GM04503 (cell line): ENCODE data around the gene WDR45.
A peak's percentile ranks its signal among the peaks of the same experiment; 100 is the strongest.
"Not testable (repeated sequence)": the region's sequence is repeated elsewhere in the genome, so short reads cannot be mapped to it uniquely, and the experiment has no call there.

ENCODE experiments used
- DNase-seq: peaks from one replicate; pipeline ENCODE4 v3.0.0-alpha.2; 2012; ENCODE audit warnings: low read depth

WDR45 gene

GRCh38 chrX:49079489-49080428 is at the start of gene WDR45:
WDR45 (minus strand) TSS chrX:49079887; CDS start chrX:49078095, 1,792 bp downstream.
- DNase-seq, result peak; percentile 32

- DNase-seq, result no peak
Measured at GRCh38 chrX:49129427-49129826, 49.7 kb upstream of the WDR45 start.

- DNase-seq, result not testable (repeated sequence)
Measured at GRCh38 chrX:49127742-49128258, 48.1 kb upstream of the WDR45 start.

DNA sequence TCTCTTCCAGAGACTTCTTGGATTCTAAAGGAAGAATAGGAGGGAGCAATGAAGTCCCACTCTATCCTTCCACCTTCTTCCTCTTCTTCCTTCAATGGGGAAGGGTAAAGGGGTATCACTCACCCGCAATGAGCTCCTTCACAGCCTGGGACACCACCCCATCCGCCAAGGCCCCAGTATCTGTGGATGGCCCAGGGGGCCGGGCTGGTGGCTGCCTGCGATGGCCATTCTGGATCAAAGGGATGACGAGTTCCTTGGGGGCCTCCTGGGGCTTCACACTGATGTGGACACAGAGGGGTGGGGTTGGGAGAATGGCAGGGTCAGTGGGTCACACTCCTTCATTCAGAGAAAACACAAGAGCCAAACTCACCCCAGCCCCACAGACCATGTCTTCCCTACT is 42.8 kb upstream of the WDR45 start:
- no peak for DNase-seq

GRCh38 chrX:49120091-49120490 is 40.4 kb upstream of the WDR45 start:
- DNase-seq, result no peak

GRCh38 chrX:49117581-49117980 is 37.9 kb upstream of the WDR45 start:
- DNase-seq, result no peak

DNA sequence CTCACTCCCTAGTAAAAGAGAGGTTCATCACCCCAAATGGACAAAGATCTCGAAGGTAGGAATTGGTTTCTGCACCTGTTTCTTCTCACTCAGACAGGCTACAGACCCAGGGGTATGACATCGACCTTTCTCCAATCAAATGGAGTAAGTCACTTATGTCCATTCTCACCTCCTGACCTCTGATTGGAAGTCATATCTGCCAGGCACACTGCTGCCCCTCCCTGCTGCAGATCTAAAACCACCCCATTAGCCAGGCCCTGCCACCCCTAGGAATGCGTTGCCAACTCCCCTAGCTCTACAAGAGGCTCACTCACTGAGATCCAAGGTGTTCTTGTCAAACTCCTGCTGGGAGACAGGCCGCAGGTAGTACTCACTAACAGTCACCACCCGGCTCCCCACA is 37.0 kb upstream of the WDR45 start:
- no peak for DNase-seq

DNA sequence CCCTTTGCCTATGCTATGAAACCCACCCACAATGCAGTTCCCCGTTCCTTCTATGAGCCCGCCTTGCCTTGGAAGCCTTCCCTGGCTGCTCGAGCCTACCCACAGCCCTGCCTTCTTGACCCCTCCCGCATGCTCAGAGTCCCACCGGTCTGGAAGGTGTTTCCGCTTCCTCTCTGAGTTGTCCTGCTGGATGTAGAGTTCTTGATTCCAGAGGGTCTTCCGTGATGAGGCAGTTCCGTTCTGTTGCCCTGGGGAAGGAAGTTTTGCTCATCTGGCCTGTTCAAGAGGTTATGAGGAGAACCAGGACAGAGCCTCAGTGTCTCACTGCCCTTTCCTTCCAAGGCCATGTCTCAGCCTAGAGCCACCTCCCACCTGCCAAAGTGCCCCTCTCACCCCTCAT is 36.4 kb upstream of the WDR45 start:
- DNase-seq, result no peak

DNA sequence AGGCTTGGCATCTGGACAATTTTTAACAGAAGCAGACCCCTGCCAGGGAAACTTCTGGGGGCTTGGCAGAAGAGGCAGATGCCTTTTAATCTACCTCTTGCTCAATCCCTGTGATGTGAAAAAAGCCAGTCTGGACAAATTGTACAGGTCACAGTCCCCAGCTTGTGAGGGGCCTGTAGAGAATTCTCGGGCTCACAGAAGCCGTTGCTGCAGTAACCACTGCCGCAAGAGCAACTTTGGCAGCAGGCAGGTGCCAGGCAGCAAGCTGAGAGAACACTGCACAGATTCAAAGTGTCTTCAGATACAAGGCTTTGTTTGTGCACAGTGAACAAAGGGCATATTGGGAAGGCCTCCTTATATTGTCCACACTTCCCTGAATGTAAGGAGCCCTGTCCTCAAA is 32.1 kb upstream of the WDR45 start:
- DNase-seq, result no peak

- DNase-seq, result no peak
Measured at GRCh38 chrX:49110417-49110816, 30.7 kb upstream of the WDR45 start.

- DNase-seq, result no peak
Measured at GRCh38 chrX:49108641-49109040, 29.0 kb upstream of the WDR45 start.

DNA sequence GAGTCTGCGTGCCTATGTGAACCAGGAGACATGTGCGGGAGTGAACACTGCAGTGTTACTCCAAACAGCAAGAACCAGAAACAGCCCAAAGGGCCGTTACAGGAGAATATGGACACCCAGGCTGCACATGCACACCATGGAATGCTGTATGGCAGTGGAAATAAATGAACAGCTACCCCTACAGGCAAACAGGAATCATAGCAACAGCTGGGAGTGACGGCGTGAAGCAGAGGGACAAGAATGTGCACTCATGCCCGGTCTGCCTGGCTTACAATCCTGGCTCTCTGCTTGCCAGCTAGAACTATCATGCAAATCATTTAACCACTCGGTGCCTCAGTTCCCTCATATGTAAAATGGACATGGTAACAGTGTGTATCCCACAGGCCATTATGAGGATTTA is 27.2 kb upstream of the WDR45 start:
- DNase-seq, result peak; percentile 5

DNA sequence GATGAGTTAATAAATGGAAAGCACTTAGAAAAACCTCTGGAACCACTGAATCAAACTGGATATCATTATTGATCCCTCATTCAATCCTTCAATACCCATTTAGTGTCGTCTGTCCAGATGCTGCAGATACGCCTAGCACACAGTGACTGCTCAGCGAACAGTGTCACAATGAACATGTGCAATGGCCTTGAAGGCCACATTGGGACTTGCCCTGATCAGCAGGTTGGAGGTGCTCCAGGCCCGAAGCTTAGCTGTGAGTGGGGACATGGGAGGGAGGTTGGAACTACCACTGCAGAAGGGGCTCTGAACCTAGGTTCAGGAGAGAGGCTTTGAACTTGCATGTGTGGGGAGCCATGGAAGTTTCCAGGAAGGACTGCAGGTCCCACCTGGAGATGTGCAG is 26.6 kb upstream of the WDR45 start:
- DNase-seq, result no peak

DNA sequence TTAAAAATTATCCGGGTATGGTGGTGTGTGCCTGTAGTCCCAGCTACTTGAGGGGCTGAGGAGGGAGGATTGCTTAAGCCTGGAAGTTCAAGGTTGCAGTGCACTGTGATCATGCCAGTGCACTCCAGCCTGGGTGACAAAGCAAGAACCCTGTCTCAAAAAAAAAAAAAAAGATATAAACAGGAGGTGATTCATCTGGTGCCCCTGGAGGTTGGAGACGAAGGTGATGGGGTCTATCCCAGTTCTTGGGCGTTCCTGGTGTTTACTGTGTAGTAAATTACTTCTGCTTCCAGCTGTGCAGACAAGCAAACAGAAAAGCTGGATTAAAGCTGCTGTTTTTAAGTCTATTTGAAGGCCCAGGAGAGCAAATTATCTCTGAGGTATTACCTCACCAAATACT is 23.9 kb upstream of the WDR45 start:
- no peak for DNase-seq

GRCh38 chrX:49102190-49102589 is 22.5 kb upstream of the WDR45 start:
- no peak for DNase-seq

DNA sequence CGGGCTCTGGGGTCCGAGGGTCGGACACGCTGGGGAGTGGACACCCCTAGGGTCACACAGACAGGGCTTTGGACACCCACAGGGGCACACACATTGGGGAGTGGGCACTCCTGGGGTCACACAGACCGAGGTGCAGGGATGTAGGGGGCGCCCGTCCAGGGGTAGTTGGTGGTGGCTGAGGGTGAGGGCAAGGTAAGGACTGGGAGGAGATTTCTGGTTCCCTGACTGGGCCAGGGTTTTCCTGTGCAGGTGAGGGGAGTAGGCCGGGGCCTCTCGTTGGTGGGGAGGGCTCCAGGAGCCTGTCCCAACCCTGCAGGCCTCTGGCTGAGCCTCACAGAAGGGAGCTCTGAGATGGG is 21.9 kb upstream of the WDR45 start:
- no peak for DNase-seq

GRCh38 chrX:49100704-49101628 is 21.3 kb upstream of the WDR45 start:
- DNase-seq, result peak; percentile 57

- DNase-seq, result no peak
Measured at GRCh38 chrX:49096419-49096818, 16.7 kb upstream of the WDR45 start.

DNA sequence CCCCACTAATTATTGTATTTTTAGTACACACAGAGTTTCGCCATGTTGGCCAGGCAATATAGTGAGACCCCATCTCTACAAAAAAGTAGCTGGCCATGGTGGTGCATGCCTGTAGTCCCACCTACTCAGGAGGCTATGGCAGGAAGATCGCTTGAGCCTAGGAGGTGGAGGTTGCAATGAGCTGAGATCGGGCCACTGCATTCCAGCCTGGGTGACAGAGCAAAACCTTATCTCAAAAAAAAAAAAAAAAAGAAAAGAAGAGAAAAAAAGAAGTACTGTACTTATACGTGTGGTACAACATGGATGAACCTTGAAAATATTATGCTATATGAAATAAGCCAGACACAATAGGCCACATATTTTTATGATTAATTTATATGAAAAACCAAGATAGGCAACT is 9.9 kb upstream of the WDR45 start:
- DNase-seq, result no peak

DNA sequence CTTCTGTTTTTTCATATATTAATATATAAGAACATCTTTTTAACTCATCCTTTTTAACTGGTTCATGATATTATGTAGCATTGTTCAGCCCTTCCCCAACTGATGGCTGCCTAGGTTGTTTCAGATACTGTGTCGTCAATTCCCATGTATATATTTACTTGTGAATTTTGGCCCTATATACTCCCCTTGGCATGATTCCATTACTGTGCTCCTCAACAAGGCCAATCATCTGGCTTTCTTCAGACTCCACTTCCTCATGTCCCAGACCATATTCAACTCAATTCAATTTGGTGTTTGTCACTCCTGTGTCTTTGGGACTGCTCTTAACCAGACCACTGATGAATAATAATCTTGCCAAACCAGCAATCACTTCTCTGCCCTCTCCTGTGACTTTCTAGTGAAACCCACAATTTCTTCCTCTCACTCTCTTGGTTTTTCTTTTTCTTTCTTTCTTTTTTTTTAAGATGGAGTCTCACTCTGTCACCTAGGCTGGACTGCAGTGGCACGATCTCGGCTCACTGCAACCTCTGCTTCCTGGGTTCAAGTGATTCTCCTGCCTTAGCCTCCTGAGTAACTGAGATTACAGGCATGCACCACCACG is 2.7 kb upstream of the WDR45 start:
- DNase-seq, result no peak

DNA sequence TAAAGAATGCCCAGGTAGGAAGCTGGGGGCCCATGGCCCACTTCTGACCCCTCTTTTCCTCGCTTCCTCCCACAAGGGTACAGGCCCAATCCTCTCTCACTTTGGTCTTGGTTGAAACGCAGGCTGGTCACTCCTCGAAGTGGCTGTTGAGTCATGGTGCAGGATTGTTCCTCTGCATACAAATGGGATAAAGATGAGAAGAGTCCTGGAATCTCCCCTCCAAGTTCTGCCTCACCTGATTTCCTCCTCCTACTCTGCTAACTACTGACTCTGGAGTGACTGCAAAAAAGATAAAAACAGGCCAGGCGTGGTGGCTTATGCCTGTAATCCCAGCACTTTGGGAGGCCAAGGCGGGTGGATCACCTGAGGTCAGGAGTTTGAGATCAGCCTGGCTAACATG is 1.7 kb downstream of the WDR45 start:
- DNase-seq, result no peak

DNA sequence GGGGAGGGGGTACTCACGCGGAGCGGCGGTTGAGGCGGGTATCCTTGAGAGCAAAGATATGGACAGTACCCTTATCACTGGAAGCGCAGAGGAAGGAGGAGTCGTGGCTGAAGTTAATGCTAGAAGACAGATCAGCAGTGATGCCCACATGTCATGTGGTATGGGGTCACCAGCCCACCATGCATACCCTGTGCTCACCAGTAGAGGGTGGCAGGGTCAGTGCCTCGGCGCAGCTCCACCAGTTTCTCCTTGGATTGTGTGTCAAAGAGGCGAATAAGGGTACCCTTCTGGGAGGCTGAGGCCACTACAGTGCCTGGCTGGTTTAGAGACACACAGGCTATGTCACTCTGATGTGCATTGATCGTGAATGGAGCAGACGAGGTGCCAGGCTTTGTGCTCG is 4.3 kb downstream of the WDR45 start:
- no peak for DNase-seq
